DOHH2 (cell line): ENCODE results near the gene COLEC11.

Experiments
- H3F3A ChIP-seq: fragments of 200-600 bp; sonication (generic), shearing (Covaris generic); 2 replicates; pipeline ENCODE4 v1.6.0; 2016; ENCODE audit warnings: antibody characterized with exemption, mild to moderate bottlenecking; ENCODE audit not compliant: control insufficient read depth, insufficient read depth
- H3K27ac ChIP-seq: fragments of 200-600 bp; sonication (generic); 2 replicates; pipeline ENCODE4 v1.5.1; 2014; ENCODE audit warnings: low read depth, mild to moderate bottlenecking, low read length, moderate library complexity
- H3K27me3 ChIP-seq: fragments of 200-600 bp; sonication (generic); 2 replicates; pipeline ENCODE4 v1.6.1; 2014; ENCODE audit warnings: mild to moderate bottlenecking, low read length, mixed read lengths; ENCODE audit not compliant: control insufficient read depth
- H3K36me3 ChIP-seq: fragments of 200-600 bp; sonication (generic); 2 replicates; pipeline ENCODE4 v1.6.1; 2014; ENCODE audit warnings: mild to moderate bottlenecking, low read length, moderate library complexity, mixed read lengths; ENCODE audit not compliant: control insufficient read depth
- H3K4me1 ChIP-seq: fragments of 200-600 bp; sonication (generic); 2 replicates; pipeline ENCODE4 v1.6.1; 2014; ENCODE audit warnings: mild to moderate bottlenecking, low read length, mixed read lengths; ENCODE audit not compliant: control insufficient read depth
- H3K4me2 ChIP-seq: fragments of 200-600 bp; sonication (generic); 2 replicates; pipeline ENCODE4 v1.6.0; 2014; ENCODE audit warnings: mild to moderate bottlenecking, low read length, moderate library complexity
- H3K4me3 ChIP-seq: fragments of 200-600 bp; sonication (generic); 2 replicates; pipeline ENCODE4 v1.5.1; 2014; ENCODE audit warnings: mild to moderate bottlenecking, low read length, mixed read lengths
- H3K79me2 ChIP-seq: fragments of 200-600 bp; sonication (generic); 2 replicates; pipeline ENCODE4 v1.6.1; 2014; ENCODE audit warnings: mild to moderate bottlenecking, low read length, mixed read lengths; ENCODE audit not compliant: control insufficient read depth
- H3K9me2 ChIP-seq: fragments of 200-600 bp; sonication (generic); replicated peaks from 2 replicates; pipeline ENCODE4 v1.6.1; 2014; ENCODE audit warnings: mild to moderate bottlenecking, low read length, mixed read lengths; ENCODE audit not compliant: control insufficient read depth
- H3K9me3 ChIP-seq: fragments of 200-600 bp; sonication (generic); 2 replicates; pipeline ENCODE4 v1.6.1; 2014; ENCODE audit warnings: antibody characterized with exemption, low read length, mixed read lengths; ENCODE audit not compliant: control insufficient read depth, insufficient read depth
- H4K20me1 ChIP-seq: fragments of 200-600 bp; sonication (generic); 2 replicates; pipeline ENCODE4 v1.6.0; 2014; ENCODE audit warnings: low read depth, mild to moderate bottlenecking, antibody characterized with exemption, low read length, moderate library complexity; ENCODE audit not compliant: control insufficient read depth, insufficient read depth
- CTCF ChIP-seq: fragments of 200-600 bp; sonication (generic); IDR thresholded peaks from one replicate; pipeline ENCODE4 v1.5.1; 2014; ENCODE audit warnings: antibody characterized with exemption, mild to moderate bottlenecking, low read depth, low read length; ENCODE audit not compliant: poor library complexity, severe bottlenecking
- EZH2phosphoT487 ChIP-seq: fragments of 200-600 bp; sonication (generic); IDR thresholded peaks from 2 replicates; pipeline ENCODE4 v1.6.1; 2017; ENCODE audit warnings: borderline replicate concordance, mild to moderate bottlenecking, antibody characterized with exemption, low read length, moderate library complexity, mixed read lengths

Gene COLEC11

DNA sequence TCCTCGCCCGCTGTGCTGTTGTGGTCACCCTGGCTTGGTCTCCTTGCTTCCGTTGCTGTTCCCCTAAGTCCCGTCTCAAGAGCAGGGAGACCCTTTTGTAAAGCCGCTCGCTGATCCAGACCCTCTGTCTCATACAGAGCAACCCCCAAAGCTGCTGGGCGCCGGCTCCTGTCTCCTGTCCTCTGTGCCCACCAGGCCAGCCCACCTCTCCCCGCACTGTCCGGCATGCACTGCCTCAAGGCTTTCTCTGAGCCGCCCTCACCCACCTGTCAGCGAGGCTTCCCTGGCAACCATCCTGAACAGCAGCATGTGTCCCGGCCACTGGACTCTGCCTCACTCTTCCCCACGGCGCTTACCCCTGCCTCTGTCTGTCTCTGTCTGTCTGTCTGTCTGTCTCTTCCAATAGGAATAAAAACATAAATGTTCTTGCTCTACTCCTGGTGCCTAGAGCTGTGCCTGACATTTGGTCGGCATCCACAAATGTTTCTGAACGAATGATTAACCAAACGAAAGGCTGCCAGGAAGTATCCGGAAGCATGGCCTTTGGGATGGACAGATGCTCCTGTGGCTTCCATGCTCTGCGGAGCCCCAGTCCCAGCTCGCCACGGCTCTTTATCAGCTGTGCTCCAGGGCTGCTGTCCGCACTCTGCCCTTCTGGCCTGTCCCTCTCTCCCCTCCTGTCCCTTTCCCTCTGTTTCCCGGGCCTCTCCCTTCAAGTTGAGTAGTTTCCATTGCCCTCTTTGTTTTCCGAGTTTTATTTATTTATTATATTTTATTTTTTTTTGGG, 7.8 kb downstream of the COLEC11 start:
- Histone ChIP-seq H3K9me3 (no peaks in the 10 kb centered on the region), H3K4me2 (no peak overlapping the region), H3K79me2 (no peaks in the 10 kb centered on the region), H4K20me1 (no peaks in the 10 kb centered on the region), H3K4me3 (no peak overlapping the region), H3K27me3 (no peaks in the 10 kb centered on the region), H3K27ac (no peak overlapping the region), H3K36me3 (no peaks in the 10 kb centered on the region), H3F3A (peaks cover 6% of the 10 kb centered on the region), H3K9me2 (no peaks in the 10 kb centered on the region), H3K4me1 (peaks cover 18% of the 10 kb centered on the region)
- no peak for TF ChIP-seq CTCF
- TF ChIP-seq EZH2phosphoT487: no peak

DNA sequence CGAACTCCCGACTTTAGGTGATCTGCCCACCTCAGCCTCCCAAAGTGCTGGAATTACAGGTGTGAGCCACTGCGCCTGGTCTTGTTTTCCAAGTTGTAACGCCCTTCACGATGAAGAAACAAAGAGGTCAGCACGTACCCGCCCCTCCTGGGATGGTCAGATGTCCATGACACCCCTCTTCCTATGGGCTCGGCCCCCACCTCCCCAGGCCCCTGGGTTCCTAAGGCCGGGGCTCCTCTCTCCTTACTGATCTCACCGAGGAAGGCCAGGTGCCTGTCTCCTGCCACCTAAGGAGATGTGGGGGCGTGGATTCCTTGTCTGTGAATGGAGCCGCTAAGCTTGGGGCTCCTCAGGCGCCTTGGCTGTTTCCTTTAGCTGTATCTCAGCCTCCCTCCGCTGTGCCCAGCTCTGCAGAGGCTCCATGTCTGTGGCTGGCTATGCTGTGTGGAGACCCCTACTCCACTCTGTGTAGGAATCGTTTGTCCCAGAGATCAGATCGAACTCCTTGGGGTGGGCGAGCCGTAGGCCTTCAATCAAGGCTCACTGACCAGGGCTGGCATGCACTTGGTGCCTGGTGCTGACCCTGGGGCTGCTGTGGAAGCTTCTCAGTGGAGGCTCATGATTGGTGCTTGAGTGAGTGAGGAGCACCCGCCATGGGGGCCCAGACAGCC, 8.8 kb downstream of the COLEC11 start:
- Histone ChIP-seq H3K9me3 (no peaks in the 10 kb centered on the region), H3F3A (peaks cover 9% of the 10 kb centered on the region), H3K79me2 (no peaks in the 10 kb centered on the region), H3K9me2 (no peaks in the 10 kb centered on the region), H3K27ac (no peak overlapping the region), H3K4me3 (no peak overlapping the region), H3K27me3 (no peaks in the 10 kb centered on the region), H3K4me2 (no peak overlapping the region), H4K20me1 (no peaks in the 10 kb centered on the region), H3K36me3 (no peaks in the 10 kb centered on the region), H3K4me1 (peaks cover 27% of the 10 kb centered on the region)
- TF ChIP-seq CTCF: no peak
- TF ChIP-seq EZH2phosphoT487: no peak

DNA sequence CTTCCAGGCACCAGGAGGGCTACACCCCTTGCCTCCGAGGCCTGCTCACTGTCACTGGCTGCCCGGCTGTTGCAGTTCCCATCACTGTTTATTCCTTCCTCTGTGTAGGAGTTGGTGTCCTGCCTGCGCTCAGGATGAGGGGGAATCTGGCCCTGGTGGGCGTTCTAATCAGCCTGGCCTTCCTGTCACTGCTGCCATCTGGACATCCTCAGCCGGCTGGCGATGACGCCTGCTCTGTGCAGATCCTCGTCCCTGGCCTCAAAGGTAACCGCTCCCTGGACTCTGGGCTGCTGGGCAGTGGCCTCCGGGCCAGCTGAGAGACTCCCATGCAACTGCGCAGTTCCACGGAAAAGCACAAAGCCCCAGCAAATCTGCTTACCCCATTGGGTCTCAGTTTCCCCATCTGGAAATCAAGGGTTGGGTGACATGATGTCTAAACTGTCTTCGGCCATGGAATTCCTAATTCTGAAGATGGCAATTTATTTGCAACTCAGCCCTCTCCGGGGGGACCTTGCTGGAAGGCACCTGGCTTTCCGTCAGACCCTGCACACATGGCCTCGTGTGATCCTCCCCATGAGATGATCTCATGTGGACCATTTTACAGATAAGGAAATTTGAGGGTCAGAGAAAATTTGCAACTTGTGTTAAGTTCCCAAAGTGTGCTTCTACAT, 9.4 kb downstream of the COLEC11 start:
- Histone ChIP-seq H3K9me3 (no peaks in the 10 kb centered on the region), H3K79me2 (no peaks in the 10 kb centered on the region), H3K4me1 (peaks cover 32% of the 10 kb centered on the region), H3K36me3 (no peaks in the 10 kb centered on the region), H3K9me2 (no peaks in the 10 kb centered on the region), H3K27me3 (no peaks in the 10 kb centered on the region), H3F3A (peaks cover 9% of the 10 kb centered on the region), H4K20me1 (no peaks in the 10 kb centered on the region), H3K4me2 (no peak overlapping the region), H3K27ac (no peak overlapping the region), H3K4me3 (no peak overlapping the region)
- TF ChIP-seq EZH2phosphoT487 (no peak), CTCF (no peak)
